GM19438 (cell line): ENCODE measurements around the gene PNKD.
"Not testable (repeated sequence)": the region's sequence is repeated elsewhere in the genome, so short reads cannot be mapped to it uniquely, and the experiment has no call there.

ENCODE experiments used
- ATAC-seq: cut with Tn5 transposase; IDR thresholded peaks from one replicate; pipeline ENCODE4 v1.9.1; 2021; ENCODE audit warnings: low read depth; ENCODE audit not compliant: unreplicated experiment

The PNKD gene

DNA sequence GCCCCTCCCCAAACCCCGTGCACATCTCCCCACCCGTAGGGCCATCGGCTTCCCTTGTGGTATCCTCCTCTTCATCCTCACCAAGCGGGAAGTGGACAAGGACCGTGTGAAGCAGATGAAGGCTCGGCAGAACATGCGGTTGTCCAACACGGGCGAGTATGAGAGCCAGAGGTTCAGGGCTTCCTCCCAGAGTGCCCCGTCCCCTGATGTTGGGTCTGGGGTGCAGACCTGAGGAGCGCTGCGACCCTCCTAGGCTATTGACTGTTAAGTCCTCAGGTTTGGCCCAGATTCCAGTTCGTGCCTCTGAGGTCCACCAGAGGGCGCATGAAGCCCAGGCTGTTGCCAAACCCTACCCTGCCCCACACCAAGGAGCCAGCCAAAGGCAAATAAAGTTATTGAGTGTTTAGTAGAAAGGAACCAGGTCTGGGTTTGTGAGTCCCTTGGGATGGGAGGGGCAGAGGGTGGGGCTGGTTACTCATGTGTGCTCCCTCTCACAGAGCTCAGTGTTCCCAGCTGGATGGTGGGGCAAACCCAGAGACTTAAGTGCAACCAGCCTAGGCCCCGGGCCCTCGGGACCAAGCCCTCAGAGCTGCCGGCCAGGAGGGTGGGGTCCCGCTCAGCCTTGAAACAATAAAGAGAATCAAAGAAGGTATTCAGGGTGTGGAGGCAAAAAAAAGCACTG, 2.4 kb downstream of the PNKD start:
- ATAC-seq: peak; percentile 29

DNA sequence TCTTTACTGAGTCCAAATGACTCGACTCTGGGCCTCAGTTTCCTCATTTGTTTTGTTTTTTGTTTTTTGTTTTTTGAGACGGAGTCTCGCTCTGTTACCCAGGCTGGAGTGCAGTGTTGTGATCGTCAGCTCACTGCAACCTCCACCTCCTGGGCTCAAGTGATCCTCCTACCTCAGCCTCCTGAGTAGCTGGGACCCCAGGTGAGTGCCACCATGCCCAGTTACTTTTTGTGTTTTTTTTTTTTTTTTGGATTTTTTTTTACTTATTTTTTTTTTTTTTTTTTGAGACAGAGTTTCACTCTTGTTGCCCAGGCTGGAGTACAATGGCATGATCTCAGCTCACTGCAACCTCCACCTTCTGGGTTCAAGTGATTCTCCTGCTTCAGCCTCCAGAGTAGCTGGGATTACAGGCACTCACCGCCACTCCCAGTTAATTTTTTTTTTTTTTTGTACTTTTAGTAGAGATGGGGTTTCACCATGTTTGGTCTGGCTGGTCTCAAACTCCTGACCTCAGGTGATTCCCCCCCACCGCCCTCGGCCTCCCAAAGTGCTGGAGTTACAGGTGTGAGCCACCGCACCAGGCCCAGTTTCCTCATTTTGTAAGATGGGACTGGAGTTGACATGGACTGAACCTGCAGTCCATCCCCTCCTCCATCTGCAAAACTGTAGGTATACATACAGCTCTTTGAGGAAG, 3.0 kb downstream of the PNKD start:
- ATAC-seq: not testable (repeated sequence)

GRCh38 chr2:218273908-218274249, 3.6 kb downstream of the PNKD start:
- no peak for ATAC-seq

GRCh38 chr2:218274586-218274985, 4.3 kb downstream of the PNKD start:
- no peak for ATAC-seq

- no peak for ATAC-seq
These were observed 5.2 kb downstream of the PNKD start for GRCh38 chr2:218275371-218276072.

DNA sequence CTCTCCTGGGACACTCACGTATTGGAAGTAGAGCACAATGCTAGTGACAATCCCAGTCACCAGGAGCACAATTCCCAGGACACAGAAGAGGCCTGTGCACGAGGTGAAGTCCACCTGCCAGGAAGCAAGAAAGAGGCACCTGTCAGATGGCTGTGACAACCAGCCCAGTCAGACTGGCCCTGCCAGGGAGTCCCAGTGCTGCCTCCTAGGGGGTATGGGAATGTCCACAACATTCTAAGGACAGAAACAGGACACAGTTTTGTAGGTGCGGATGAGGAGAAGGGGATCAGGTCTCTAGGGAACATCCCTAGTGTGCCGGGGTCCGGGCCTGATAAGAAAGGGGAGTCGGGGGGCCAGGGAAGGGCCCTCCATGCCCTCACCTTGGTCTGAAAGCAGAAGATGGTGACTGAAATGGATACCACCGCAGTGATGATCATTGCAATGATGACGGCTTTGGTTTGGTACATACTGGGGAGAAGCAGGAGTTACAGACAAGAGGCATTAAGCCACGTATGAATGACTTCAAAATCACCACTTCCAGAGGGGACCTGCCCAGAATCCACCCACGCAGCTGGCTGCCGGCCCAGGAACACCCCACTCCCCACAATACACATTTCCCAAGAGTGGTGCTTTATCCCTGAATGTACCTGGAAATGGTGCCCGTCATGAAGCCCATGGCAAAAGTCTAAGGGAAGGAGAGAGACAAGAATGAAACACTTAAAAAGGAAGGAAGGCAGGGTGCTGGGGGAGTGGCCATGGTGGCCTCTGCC, 6.9 kb downstream of the PNKD start:
- ATAC-seq: no peak

DNA sequence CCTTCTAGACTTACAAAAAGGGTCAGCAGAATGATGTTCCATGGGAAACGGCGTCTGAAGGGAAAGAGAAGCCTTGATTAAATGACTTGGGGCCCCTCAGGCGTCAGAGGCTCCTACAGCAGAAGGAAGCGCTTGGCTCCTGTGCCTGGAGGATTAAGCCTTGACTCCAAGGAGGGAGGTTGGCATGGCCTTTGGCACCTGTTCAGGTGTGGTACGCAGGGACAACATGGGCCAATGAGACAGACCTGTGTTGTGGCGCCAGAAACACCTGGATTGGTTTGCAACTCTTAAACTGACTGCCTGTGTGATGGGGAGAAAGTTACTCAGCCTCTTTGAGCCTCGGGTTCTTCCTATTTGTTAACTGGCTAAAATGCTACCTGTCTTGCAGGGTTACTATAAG, 7.6 kb downstream of the PNKD start:
- no peak for ATAC-seq

- ATAC-seq: no peak
These were observed 8.4 kb downstream of the PNKD start for GRCh38 chr2:218278531-218279360.

DNA sequence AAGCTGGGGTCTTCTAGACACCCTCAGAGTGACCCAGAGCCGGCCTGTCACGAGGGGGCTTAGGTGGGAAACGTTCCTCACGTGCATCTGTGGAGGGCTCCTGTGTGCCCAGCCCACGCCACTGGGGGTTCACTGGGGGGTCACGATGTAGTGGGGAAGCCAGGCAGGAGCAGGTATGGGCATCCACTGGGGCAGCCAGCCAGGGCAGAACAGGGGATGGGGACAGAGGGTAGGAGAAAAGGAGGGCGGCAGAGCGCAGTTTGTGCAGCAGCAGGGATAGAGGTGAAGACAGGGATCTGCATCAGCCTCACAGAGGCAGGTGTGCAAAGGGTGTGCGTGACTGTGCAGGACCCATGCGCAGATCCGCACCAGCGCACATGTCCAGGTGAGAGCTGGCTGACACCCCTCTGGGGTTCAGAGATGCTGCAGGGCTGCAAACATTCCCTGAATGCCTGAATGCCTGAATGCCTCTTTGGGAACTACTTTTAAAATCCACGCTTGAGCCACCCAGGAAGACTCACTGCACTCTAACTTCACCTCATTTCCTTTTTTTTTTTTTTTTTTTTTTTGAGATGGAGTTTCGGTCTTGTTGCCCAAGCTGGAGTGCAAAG, 10.0 kb downstream of the PNKD start:
- no peak for ATAC-seq

GRCh38 chr2:218281449-218281848, 11.1 kb downstream of the PNKD start:
- no peak for ATAC-seq

- ATAC-seq: no peak
These were observed 12.1 kb downstream of the PNKD start for GRCh38 chr2:218282173-218282991.

DNA sequence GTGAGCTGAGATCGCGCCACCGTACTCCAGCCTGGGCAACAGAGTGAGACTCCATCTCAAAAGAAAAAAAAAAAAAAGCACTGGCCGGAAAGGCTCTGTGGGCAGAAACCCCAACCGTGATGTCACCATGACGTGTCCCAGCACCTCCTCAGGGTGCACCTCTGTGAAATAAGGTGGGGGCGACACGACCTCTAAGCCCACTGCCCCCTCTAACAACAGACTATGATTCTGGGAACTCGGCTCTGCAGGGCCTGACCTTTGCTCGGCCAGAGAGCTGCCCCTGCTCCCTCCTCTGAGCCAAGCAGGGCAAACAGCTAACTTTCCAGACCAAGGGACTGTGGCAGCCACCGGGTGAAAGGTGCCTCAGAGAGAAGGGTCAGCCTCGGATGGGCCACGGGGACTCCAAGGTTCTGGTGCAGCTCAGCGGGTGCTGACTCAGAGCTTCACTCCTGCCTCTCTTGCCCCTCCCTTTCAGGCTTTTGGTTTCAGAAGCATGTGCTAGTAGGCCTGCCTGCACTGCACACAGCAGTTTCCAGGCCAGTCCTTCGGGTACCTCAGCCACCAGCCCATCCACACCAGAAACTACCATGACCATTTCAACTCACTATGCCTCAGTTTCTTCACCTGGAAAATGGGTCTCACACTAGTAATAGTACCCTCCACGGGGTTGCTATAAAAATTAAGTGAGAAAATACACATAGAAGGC, 13.9 kb downstream of the PNKD start:
- no peak for ATAC-seq

- ATAC-seq: no peak
These were observed 15.3 kb downstream of the PNKD start for GRCh38 chr2:218285604-218286003.

DNA sequence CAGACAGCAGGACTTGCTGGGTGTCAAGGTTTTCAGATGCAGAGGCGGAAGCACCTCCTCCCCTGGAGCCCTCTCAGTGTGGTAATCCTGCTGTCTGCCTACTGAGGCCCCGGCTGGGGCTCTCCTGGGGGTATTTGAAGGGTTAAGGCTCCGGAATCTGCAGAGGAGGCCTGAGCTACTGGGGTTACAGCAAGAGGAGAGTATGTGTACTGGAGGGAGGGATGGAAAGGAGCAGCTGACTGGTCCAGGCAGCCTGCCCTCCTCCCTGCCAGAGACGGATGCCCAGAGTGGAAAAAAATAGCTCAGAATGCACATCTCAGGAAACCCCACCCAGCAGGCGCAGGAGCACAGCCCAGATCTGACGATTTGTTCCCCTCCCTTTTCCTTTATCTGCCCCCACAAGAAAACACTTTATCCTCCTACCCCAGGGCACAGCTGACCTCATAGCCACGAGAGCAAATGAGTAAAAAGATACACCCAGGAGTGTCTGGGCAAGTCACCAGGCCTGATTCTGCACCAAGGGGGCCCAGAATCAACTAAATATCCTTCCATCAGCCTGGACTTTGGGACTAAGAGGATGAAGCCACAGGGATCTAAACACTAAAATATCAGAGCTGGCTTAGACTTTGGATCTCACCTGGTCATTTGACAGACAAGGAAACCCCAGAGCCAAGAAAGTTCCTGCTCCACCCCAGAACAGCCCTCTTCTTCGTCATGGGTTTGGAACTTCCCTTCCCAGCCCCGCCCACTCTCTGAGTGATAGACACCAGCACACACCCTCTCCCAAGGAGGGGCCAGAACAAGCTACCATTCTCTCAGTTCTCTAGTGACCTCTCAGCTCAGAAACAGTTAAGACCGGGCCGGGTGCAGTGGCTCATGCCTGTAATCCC, 16.5 kb downstream of the PNKD start:
- peak; percentile 52 for ATAC-seq

- ATAC-seq: no peak
These were observed 19.5 kb downstream of the PNKD start for GRCh38 chr2:218289639-218290315.

DNA sequence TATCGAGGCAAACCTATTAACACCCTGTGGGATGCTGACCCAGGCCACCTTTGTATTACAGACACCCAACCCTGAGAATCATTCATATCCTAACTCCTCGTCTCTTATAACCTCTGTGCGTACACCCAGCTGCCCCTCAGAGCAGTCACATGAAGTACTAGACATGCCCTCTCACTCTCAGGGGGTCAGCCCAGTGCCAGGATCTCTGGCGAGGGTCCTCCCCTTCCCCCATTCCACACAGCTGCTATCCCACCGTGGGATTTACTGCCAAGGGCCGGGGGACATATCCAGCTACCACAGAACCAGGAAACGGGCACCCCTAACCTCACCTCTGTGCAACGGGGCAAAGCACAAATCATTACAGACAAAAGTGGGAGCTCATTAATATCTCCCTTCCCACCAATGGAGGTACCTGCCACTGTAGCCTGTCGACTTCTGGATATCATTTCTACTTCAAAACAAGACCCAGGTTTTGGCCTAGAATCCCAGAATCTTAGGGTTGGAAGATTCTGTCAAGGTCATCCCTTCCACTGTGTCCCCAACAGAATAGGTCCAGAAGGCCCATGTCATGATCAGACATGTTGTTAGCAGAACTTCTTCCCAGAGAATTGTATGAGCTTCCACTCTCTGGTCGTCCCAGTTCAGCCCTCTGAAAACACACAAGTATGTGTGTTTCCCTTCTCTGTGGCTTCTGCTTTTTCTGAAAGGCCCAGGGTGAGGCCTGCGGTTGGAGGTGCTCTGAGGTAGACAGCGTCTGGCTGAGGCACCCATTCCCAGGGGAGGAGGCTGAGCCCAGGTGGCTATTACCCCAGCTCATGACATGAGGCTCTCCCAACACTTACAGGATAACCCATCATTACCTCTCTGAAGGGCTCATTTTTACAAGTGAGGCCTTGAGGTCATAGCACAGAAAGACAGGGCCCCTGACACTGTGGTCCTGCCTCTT, 20.3 kb downstream of the PNKD start:
- peak; percentile 55 for ATAC-seq
